H7 (cell line): ENCODE data around the gene GK. TPM values are rescaled to one million over a fixed set of nuclear protein-coding genes. Genes with fewer than 3 reads are reported as not detected.

Experiments used
- total RNA-seq: library from RNA; depleted of rRNA; stranded (reverse); fragments of >200 nt; shearing (Covaris generic); gene quantifications from 2 replicates; pipeline ENCODE4 v1.2.3, GENCODE V29; 2014; rRNA removed

GK gene
- total RNA-seq, 1 experiment from 2014 or later = 6.8 TPM

Other genes with a start within 250 kb of the GK start
- gene TASL, start 75.7 kb upstream of the GK start, total RNA-seq = not detected in 2 replicates
- gene TAB3, start 235.8 kb downstream of the GK start, total RNA-seq = 9.9 and 11.5 TPM in 2 replicates